Measurements from ENCODE around the gene CPXM1. TPM values are rescaled to one million over a fixed set of nuclear protein-coding genes. Genes with fewer than 3 reads are reported as not detected.

CPXM1 gene
- total and polyA plus RNA-seq, 8 donors: 0.50 to 16.2 (median 1.2) TPM; not detected in 3

GRCh38 chr20:2757969-2758368 is 42.5 kb downstream of the CPXM1 start:
- no peak for TF ChIP-seq CTCF (IDR thresholded peaks at IDR 0.05)
- TF ChIP-seq POLR2AphosphoS5 (IDR thresholded peaks at IDR 0.05): no peak
- TF ChIP-seq POLR2A (IDR thresholded peaks at IDR 0.05): no peak
- WGBS, 5 donors: 76 to 83% (median 79%) methylated on average over 5 of the region's 5 CpGs
- no peak overlapping the region for H3K27ac ChIP-seq
- no peaks in the 10 kb centered on the region for H3K9me3 ChIP-seq
- no peak for DNase-seq
- H3K4me1 ChIP-seq: peaks cover 2 to 7% (median 4%) of the 10 kb centered on the region in 4 donors
- intact Hi-C loops (cut with DNase I; ENCODE audit: low total_unique reads): no loop called here
- peaks cover 0 to 90% (median 11%) of the 10 kb centered on the region in 3 donors for H3K27me3 ChIP-seq
- H3K36me3 ChIP-seq: no peaks in the 10 kb centered on the region
- no peak overlapping the region for H3K4me3 ChIP-seq

GRCh38 chr20:2757001-2757400 is 43.4 kb downstream of the CPXM1 start:
- WGBS, 5 donors: 90 to 96% (median 94%) methylated on average over 4 to 5 of the region's 5 CpGs
- intact Hi-C loops (cut with DNase I; ENCODE audit: low total_unique reads): no loop called here

GRCh38 chr20:2756056-2756611 is 44.3 kb downstream of the CPXM1 start:
- TF ChIP-seq EP300 (IDR thresholded peaks at IDR 0.05) (no peak), CTCF (IDR thresholded peaks at IDR 0.05) (peak in 5 of 7 experiments; percentile 23 to 72 (median 44))

More at GRCh38 chr20:2757001-2757400, 43.4 kb downstream of the CPXM1 start:
- Histone ChIP-seq H3K4me3 (no peak overlapping the region), H3K4me1 (peaks cover 11 to 16% (median 14%) of the 10 kb centered on the region in 4 donors), H3K9me3 (no peaks in the 10 kb centered on the region), H3K36me3 (no peaks in the 10 kb centered on the region), H3K27ac (no peak overlapping the region), H3K27me3 (peaks cover 0 to 90% (median 11%) of the 10 kb centered on the region in 3 donors)
- no peak for DNase-seq
- TF ChIP-seq POLR2A (IDR thresholded peaks at IDR 0.05) (no peak), POLR2AphosphoS5 (IDR thresholded peaks at IDR 0.05) (no peak), CTCF (IDR thresholded peaks at IDR 0.05) (no peak), EP300 (IDR thresholded peaks at IDR 0.05) (no peak)

GRCh38 chr20:2755451-2756055 is 44.9 kb downstream of the CPXM1 start:
- no peaks in the 10 kb centered on the region for H3K9me3 ChIP-seq
- H3K4me3 ChIP-seq: no peak overlapping the region
- no peak overlapping the region for H3K27ac ChIP-seq
- peaks cover 0 to 91% (median 11%) of the 10 kb centered on the region in 3 donors for H3K27me3 ChIP-seq
- H3K4me1 ChIP-seq: peaks cover 25 to 31% (median 28%) of the 10 kb centered on the region in 4 donors
- no peak for TF ChIP-seq EP300 (IDR thresholded peaks at IDR 0.05)
- TF ChIP-seq CTCF (IDR thresholded peaks at IDR 0.05): no peak
- TF ChIP-seq POLR2A (IDR thresholded peaks at IDR 0.05): no peak
- TF ChIP-seq POLR2AphosphoS5 (IDR thresholded peaks at IDR 0.05): no peak
- intact Hi-C loops (cut with DNase I; ENCODE audit: low total_unique reads): no loop called here
- no peak for DNase-seq
- H3K36me3 ChIP-seq: no peaks in the 10 kb centered on the region
- WGBS, 5 donors: 38 to 66% (median 60%) methylated on average over 16 to 18 of the region's 18 CpGs

More at GRCh38 chr20:2756056-2756611, 44.3 kb downstream of the CPXM1 start:
- H3K36me3 ChIP-seq: no peaks in the 10 kb centered on the region
- no peaks in the 10 kb centered on the region for H3K9me3 ChIP-seq
- H3K4me3 ChIP-seq: no peak overlapping the region
- intact Hi-C loops (cut with DNase I; ENCODE audit: low total_unique reads): no loop called here
- WGBS, 5 donors: 33 to 47% (median 38%) methylated on average over 5 of the region's 5 CpGs
- DNase-seq: peak in 1 of 2 donors; percentile 62
- H3K27me3 ChIP-seq: peaks cover 0 to 93% (median 11%) of the 10 kb centered on the region in 3 donors
- peaks cover 20 to 25% (median 22%) of the 10 kb centered on the region in 4 donors for H3K4me1 ChIP-seq
- H3K27ac ChIP-seq: no peak overlapping the region

Data from stomach (tissue), 9 donors.